ENCODE results near the gene SPAG8. TPM values are rescaled to one million over a fixed set of nuclear protein-coding genes. Genes with fewer than 3 reads are reported as not detected.

SPAG8 gene
- total and polyA plus RNA-seq, 11 donors: 0.58 to 4.2 (median 2.5) TPM

DNA sequence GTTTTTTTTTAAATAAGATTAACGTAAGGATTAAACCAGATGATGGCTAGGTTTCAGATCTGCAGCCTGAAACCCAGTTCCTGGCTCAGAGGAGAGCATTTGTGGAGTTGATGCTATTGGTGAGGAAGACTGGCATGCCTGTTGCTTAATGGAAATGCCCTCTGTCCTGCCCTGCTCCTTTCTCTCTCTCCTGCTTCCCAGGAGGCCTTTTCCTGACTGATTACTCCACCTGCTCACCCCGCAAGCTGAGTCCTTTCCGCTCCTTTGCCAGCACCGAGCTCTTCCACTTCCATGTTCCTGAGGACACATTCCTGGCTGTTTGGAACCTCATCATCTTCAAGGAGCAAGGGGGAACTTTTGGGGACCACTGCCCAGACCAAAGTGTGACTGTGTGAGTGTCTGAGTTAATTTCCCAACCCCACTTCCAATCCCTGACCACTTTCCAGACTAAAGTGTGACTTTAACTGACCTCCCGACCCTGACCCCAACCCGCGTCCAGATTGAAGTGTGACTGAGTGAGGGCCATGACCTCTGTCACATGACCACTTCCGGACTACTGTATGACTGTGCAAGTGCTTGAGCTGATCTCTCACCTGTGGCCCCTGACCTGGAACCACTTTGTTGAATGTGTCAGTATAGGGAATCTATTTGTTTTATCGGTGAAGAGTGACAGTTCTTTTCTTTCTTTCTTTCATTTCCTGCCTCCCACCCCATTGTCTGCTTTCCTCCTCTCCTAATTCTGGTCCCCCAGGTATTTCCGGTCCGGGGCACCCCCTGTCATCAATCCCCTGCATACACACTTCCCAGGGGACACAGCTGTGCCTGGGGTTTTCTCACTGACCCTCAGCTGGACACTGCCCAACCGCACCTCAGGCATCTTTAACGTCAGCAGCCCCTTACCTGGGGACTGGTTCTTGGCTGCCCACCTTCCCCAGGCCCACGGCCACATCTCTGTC lies 22.5 kb upstream of the SPAG8 start:
- peaks cover 0 to 4% (median 0%) of the 10 kb centered on the region in 9 donors for H3K36me3 ChIP-seq
- WGBS, 4 donors: 85 to 88% (median 87%) methylated on average over 14 of the region's 14 CpGs
- no peak for TF ChIP-seq POLR2A (IDR thresholded peaks at IDR 0.05)
- TF ChIP-seq, protein P1, sequence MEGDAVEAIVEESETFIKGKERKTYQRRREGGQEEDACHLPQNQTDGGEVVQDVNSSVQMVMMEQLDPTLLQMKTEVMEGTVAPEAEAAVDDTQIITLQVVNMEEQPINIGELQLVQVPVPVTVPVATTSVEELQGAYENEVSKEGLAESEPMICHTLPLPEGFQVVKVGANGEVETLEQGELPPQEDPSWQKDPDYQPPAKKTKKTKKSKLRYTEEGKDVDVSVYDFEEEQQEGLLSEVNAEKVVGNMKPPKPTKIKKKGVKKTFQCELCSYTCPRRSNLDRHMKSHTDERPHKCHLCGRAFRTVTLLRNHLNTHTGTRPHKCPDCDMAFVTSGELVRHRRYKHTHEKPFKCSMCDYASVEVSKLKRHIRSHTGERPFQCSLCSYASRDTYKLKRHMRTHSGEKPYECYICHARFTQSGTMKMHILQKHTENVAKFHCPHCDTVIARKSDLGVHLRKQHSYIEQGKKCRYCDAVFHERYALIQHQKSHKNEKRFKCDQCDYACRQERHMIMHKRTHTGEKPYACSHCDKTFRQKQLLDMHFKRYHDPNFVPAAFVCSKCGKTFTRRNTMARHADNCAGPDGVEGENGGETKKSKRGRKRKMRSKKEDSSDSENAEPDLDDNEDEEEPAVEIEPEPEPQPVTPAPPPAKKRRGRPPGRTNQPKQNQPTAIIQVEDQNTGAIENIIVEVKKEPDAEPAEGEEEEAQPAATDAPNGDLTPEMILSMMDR (IDR thresholded peaks at IDR 0.05): no peak
- intact Hi-C loops (cut with DNase I): loop anchor here in 2 of 10 donors (5.0 kb wide), 2 partner anchors 38 to 43 kb away; partner anchors contain the start of gene OR13J1 (in 1 of the 2)
- no peak for ATAC-seq
- DNase-seq: no peak
- peak overlapping the region in 2 of 12 donors; percentile 19 to 34 for H3K27ac ChIP-seq
- no peak overlapping the region for H3K4me3 ChIP-seq
- H3K4me1 ChIP-seq: peaks cover 3 to 47% (median 35%) of the 10 kb centered on the region in 12 donors
- peaks cover 0 to 18% (median 0%) of the 10 kb centered on the region in 9 donors for H3K27me3 ChIP-seq
- H3K9me3 ChIP-seq: no peaks in the 10 kb centered on the region

GRCh38 chr9:35832814-35833213 lies 20.8 kb upstream of the SPAG8 start:
- H3K27ac ChIP-seq: peak overlapping the region in 7 of 12 donors; percentile 40 to 73 (median 66)
- DNase-seq (no peak), ATAC-seq (no peak)
- peaks cover 0 to under 1% (median 0%) of the 10 kb centered on the region in 9 donors for H3K27me3 ChIP-seq
- H3K9me3 ChIP-seq: no peaks in the 10 kb centered on the region
- H3K36me3 ChIP-seq: peaks cover 0 to 4% (median 0%) of the 10 kb centered on the region in 9 donors
- TF ChIP-seq, protein P1 (IDR thresholded peaks at IDR 0.05): no peak
- TF ChIP-seq POLR2A (IDR thresholded peaks at IDR 0.05): no peak
- 61 to 77% (median 76%) methylated on average over 5 of the region's 5 CpGs for WGBS, 4 donors
- H3K4me1 ChIP-seq: peaks cover 3 to 52% (median 37%) of the 10 kb centered on the region in 12 donors
- intact Hi-C loops (cut with DNase I): no loop called here
- no peak overlapping the region for H3K4me3 ChIP-seq

GRCh38 chr9:35831040-35831439 lies 19.0 kb upstream of the SPAG8 start:
- no peak for ATAC-seq
- Histone ChIP-seq H3K27ac (no peak overlapping the region), H3K4me3 (no peak overlapping the region), H3K9me3 (no peaks in the 10 kb centered on the region), H3K4me1 (peaks cover 3 to 58% (median 41%) of the 10 kb centered on the region in 12 donors), H3K36me3 (peaks cover 0 to 4% (median 0%) of the 10 kb centered on the region in 9 donors), H3K27me3 (no peaks in the 10 kb centered on the region)
- no peak for DNase-seq
- TF ChIP-seq, protein P1 (IDR thresholded peaks at IDR 0.05): no peak
- TF ChIP-seq POLR2A (IDR thresholded peaks at IDR 0.05): no peak
- intact Hi-C loops (cut with DNase I): no loop called here
- 78 to 87% (median 81%) methylated on average over 4 of the region's 4 CpGs for WGBS, 4 donors

DNA sequence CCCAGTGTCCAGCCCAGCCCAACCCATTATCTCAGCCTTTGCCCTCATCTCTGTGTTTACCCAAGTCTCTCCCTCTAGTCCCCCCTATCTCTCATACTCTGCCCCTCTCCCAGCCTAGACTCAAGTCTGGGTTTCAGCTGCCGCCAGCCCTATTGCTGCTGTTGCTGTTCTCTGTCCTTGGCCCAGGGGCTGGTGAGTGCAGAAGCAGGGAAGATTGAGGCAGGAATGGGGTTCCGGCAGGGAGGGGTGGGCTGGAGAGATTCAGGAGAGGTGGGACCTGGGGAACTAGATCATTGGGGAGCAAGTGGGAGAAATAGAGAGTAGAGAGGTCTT lies 17.7 kb upstream of the SPAG8 start:
- 29 to 47% (median 43%) methylated on average over 2 of the region's 2 CpGs for WGBS, 4 donors
- no peak for DNase-seq
- H3K27ac ChIP-seq: peak overlapping the region; percentile 85 to 99 (median 94)
- no peaks in the 10 kb centered on the region for H3K36me3 ChIP-seq
- H3K4me3 ChIP-seq: peak overlapping the region; percentile 65 to 97 (median 78)
- no peaks in the 10 kb centered on the region for H3K9me3 ChIP-seq
- H3K27me3 ChIP-seq: no peaks in the 10 kb centered on the region
- no peak for ATAC-seq
- intact Hi-C loops (cut with DNase I): loop anchor here in 7 of 10 donors (5.0 to 10.0 kb wide), 6 partner anchors 37 to 175 kb away; partner anchors contain the start of genes CCDC107 (in 2 of the 7), RMRP (in 2 of the 7), NPR2 (in 1 of the 7) and SIT1 (in 1 of the 7)
- peaks cover 3 to 58% (median 42%) of the 10 kb centered on the region in 12 donors for H3K4me1 ChIP-seq
- no peak for TF ChIP-seq POLR2A (IDR thresholded peaks at IDR 0.05)
